Stimulated activated CD4-positive, alpha-beta T cell treated with anti-CD3 and anti-CD28 coated beads, TNF-alpha, amount 100 ng/mL, for 1 hour (primary cell): ENCODE measurements around the gene ABCB4.

Experiments
- DNase-seq, 3 donors: peaks; one replicate each; pipeline ENCODE4 v3.0.0-alpha.2; 2020; ENCODE audit warnings: low read depth in 3 of 3, low spot score in 1 of 3

ABCB4 gene

GRCh38 chr7:87475359-87476178 is at the start of gene ABCB4:
Gene ABCB4 (minus strand): TSS chr7:87475680. CDS start chr7:87475465, 215 bp downstream.
- no peak for DNase-seq

GRCh38 chr7:87518735-87519134 is 43.3 kb upstream of the ABCB4 start:
- no peak for DNase-seq

GRCh38 chr7:87517891-87518290 is 42.4 kb upstream of the ABCB4 start:
- no peak for DNase-seq

- DNase-seq, result no peak
Measured at GRCh38 chr7:87517136-87517815, 41.8 kb upstream of the ABCB4 start.

GRCh38 chr7:87513735-87514335 is 38.4 kb upstream of the ABCB4 start:
- no peak for DNase-seq

GRCh38 chr7:87512906-87513305 is 37.4 kb upstream of the ABCB4 start:
- DNase-seq, result no peak

- DNase-seq, result no peak
Measured at GRCh38 chr7:87511510-87511909, 36.0 kb upstream of the ABCB4 start.

GRCh38 chr7:87510411-87510875 is 35.0 kb upstream of the ABCB4 start:
- DNase-seq, result no peak

GRCh38 chr7:87507446-87507845 is 32.0 kb upstream of the ABCB4 start:
- no peak for DNase-seq

- no peak for DNase-seq
Measured at GRCh38 chr7:87506246-87507180, 31.0 kb upstream of the ABCB4 start.

- DNase-seq, result no peak
Measured at GRCh38 chr7:87505557-87506245, 30.2 kb upstream of the ABCB4 start.

GRCh38 chr7:87505122-87505521 is 29.6 kb upstream of the ABCB4 start:
- no peak for DNase-seq

- no peak for DNase-seq
Measured at GRCh38 chr7:87499494-87499893, 24.0 kb upstream of the ABCB4 start.

- DNase-seq, result no peak
Measured at GRCh38 chr7:87498893-87499292, 23.4 kb upstream of the ABCB4 start.

- DNase-seq, result no peak
Measured at GRCh38 chr7:87497482-87497881, 22.0 kb upstream of the ABCB4 start.

- no peak for DNase-seq
Measured at GRCh38 chr7:87495366-87495765, 19.9 kb upstream of the ABCB4 start.

GRCh38 chr7:87494454-87494853 is 19.0 kb upstream of the ABCB4 start:
- DNase-seq, result no peak

- DNase-seq, result no peak
Measured at GRCh38 chr7:87483131-87483530, 7.7 kb upstream of the ABCB4 start.

GRCh38 chr7:87482115-87482514 is 6.6 kb upstream of the ABCB4 start:
- no peak for DNase-seq

GRCh38 chr7:87480386-87480785 is 4.9 kb upstream of the ABCB4 start:
- no peak for DNase-seq
